NB4 (cell line): Measurements from ENCODE around the gene SIRT6.
"Not testable (repeated sequence)": the region's sequence is repeated elsewhere in the genome, so short reads cannot be mapped to it uniquely, and the experiment has no call there.

Experiments
- DNase-seq: peaks from one replicate; pipeline ENCODE4 v3.0.0; 2010; ENCODE audit warnings: low read depth
- H3K4me3 ChIP-seq: one replicate; pipeline ENCODE4 v1.5.1; 2011; ENCODE audit warnings: mild to moderate bottlenecking, low read depth, low read length, moderate library complexity
- CTCF ChIP-seq: IDR thresholded peaks from one replicate; pipeline ENCODE4 v1.5.1; 2012; ENCODE audit warnings: low read depth, low read length
- MAX ChIP-seq: IDR thresholded peaks from 2 replicates; pipeline ENCODE4 v1.6.1; 2011; ENCODE audit warnings: low read depth, low read length
- MYC ChIP-seq: IDR thresholded peaks from 2 replicates; pipeline ENCODE4 v1.6.1; 2011; ENCODE audit warnings: low read depth, low read length
- POLR2A ChIP-seq: IDR thresholded peaks from 2 replicates; pipeline ENCODE4 v1.6.1; 2011; ENCODE audit warnings: mild to moderate bottlenecking; ENCODE audit not compliant: insufficient read length; ENCODE audit errors: extremely low read depth

SIRT6 gene

GRCh38 chr19:4157164-4157563, 25.2 kb downstream of the SIRT6 start:
- DNase-seq: no peak
- TF ChIP-seq MAX (no peak), CTCF (no peak), MYC (no peak), POLR2A (no peak)
- H3K4me3 ChIP-seq: no peak overlapping the region

- no peak overlapping the region for H3K4me3 ChIP-seq
Measured at GRCh38 chr19:4154571-4155312, 27.6 kb downstream of the SIRT6 start.

GRCh38 chr19:4152241-4152998, 29.9 kb downstream of the SIRT6 start:
- no peak overlapping the region for H3K4me3 ChIP-seq
- no peak for DNase-seq
- TF ChIP-seq MYC (no peak), CTCF (no peak), MAX (no peak), POLR2A (no peak)

More at GRCh38 chr19:4154571-4155312, 27.6 kb downstream of the SIRT6 start:
- DNase-seq: no peak
- TF ChIP-seq MAX: no peak

- DNase-seq: no peak
- H3K4me3 ChIP-seq: no peak overlapping the region
- TF ChIP-seq CTCF: no peak
- TF ChIP-seq MYC: no peak
- TF ChIP-seq MAX: no peak
- TF ChIP-seq POLR2A: no peak
Measured at GRCh38 chr19:4151623-4152022, 30.7 kb downstream of the SIRT6 start.

GRCh38 chr19:4149518-4150288, 32.7 kb downstream of the SIRT6 start:
- no peak for DNase-seq
- no peak for TF ChIP-seq MAX
- TF ChIP-seq MYC: no peak
- TF ChIP-seq POLR2A: no peak
- no peak for TF ChIP-seq CTCF
- no peak overlapping the region for H3K4me3 ChIP-seq

GRCh38 chr19:4144666-4145249, 37.6 kb downstream of the SIRT6 start:
- DNase-seq: no peak
- TF ChIP-seq CTCF (no peak), MAX (no peak), MYC (no peak), POLR2A (no peak)
- H3K4me3 ChIP-seq: no peak overlapping the region

GRCh38 chr19:4142916-4143315, 39.4 kb downstream of the SIRT6 start:
- not testable (repeated sequence) for H3K4me3 ChIP-seq, DNase-seq
